GM12878 (cell line): ENCODE measurements around the gene LMTK2.

ENCODE experiments used
- CBX3 ChIP-seq: fragments of 200-600 bp; sonication (generic); IDR thresholded peaks from 2 replicates; pipeline ENCODE4 v1.6.1; 2016; ENCODE audit warnings: low read depth, borderline replicate concordance
- CHD2 ChIP-seq: IDR thresholded peaks from 2 replicates; pipeline ENCODE4 v1.6.1; 2011; ENCODE audit warnings: low read depth, low read length, improper control_type of control experiment, borderline replicate concordance
- CREM ChIP-seq: IDR thresholded peaks from 2 replicates; pipeline ENCODE4 v1.6.1; 2014; ENCODE audit warnings: antibody characterized with exemption, low read depth
- CTCF ChIP-seq, 3 experiments: IDR thresholded peaks in 2 of 3; conservative IDR thresholded peaks in 1 of 3; 2 replicates each; pipeline ENCODE4 v1.5.1; 2011; ENCODE audit warnings: low read depth in 3 of 3, low read length in 3 of 3, mild to moderate bottlenecking in 3 of 3, control low read depth in 2 of 3, moderate library complexity in 2 of 3, inconsistent platforms in 1 of 3, mixed read lengths in 1 of 3; ENCODE audit not compliant: control insufficient read depth in 2 of 3, insufficient read depth in 1 of 3; ENCODE audit errors: extremely low read depth in 1 of 3
- FOXM1 ChIP-seq: IDR thresholded peaks from 2 replicates; pipeline ENCODE4 v1.6.1; 2012; ENCODE audit warnings: low read depth, mild to moderate bottlenecking, inconsistent platforms, low read length, moderate library complexity
- HDAC6 ChIP-seq: fragments of 200-600 bp; sonication (generic); IDR thresholded peaks from one replicate; pipeline ENCODE4 v1.8.0; 2017; ENCODE audit warnings: antibody characterized with exemption; ENCODE audit not compliant: unreplicated experiment
- JUNB ChIP-seq: IDR thresholded peaks from 2 replicates; pipeline ENCODE4 v1.6.1; 2016; ENCODE audit warnings: antibody characterized with exemption, mild to moderate bottlenecking
- MXI1 ChIP-seq: fragments of 150-350 bp; IDR thresholded peaks from 2 replicates; pipeline ENCODE4 v1.6.1; 2011; ENCODE audit warnings: low read depth, mild to moderate bottlenecking, inconsistent platforms, low read length, improper control_type of control experiment
- PBX3 ChIP-seq: IDR thresholded peaks from 2 replicates; pipeline ENCODE4 v1.6.1; 2011; ENCODE audit warnings: mild to moderate bottlenecking, low read depth, low read length, moderate library complexity; ENCODE audit not compliant: insufficient replicate concordance
- POLR2AphosphoS5 ChIP-seq: IDR thresholded peaks from 2 replicates; pipeline ENCODE4 v1.6.1; 2011; ENCODE audit warnings: mild to moderate bottlenecking, low read length, inconsistent platforms
- TAF1 ChIP-seq: IDR thresholded peaks from 2 replicates; pipeline ENCODE4 v1.6.1; 2011; ENCODE audit warnings: mild to moderate bottlenecking, low read depth, low read length, borderline replicate concordance
- ZBTB33 ChIP-seq: fragments of 450-650 bp; IDR thresholded peaks from 2 replicates; pipeline ENCODE4 v1.6.1; 2017; ENCODE audit warnings: mild to moderate bottlenecking

GRCh38 chr7:98075801-98076200 lies 30.9 kb upstream of the LMTK2 start:
- TF ChIP-seq CTCF (IDR thresholded peaks at IDR 0.05 in 2 of 3, conservative IDR thresholded peaks at IDR 0.05 in 1 of 3; ENCODE audit: control insufficient read depth in 2 of 3, extremely low read depth in 1 of 3, insufficient read depth in 1 of 3, low read depth in 3 of 3, low read length in 3 of 3) (no peak), CHD2 (no peak), TAF1 (no peak), ZBTB33 (no peak), FOXM1 (no peak), MXI1 (no peak), JUNB (no peak), HDAC6 (no peak), PBX3 (no peak), CREM (no peak), CBX3 (no peak), POLR2AphosphoS5 (no peak)
